GM10248 (cell line): ENCODE measurements around the gene KREMEN1.

Experiments used
- CTCF ChIA-PET: fragments of 300-600 bp; sonication (Branson Sonifier 250); formaldehyde crosslinking; extraction: SDS; loops from one replicate; lab custom pipeline; 2021; ENCODE audit warnings: antibody characterized with exemption; lab: Yijun Ruan, JAX
- POLR2A ChIA-PET: fragments of 350-650 bp; sonication (Branson Sonifier 250); formaldehyde crosslinking; extraction: SDS; loops from one replicate; lab custom pipeline; 2020; ENCODE audit warnings: antibody characterized with exemption; lab: Yijun Ruan, JAX
- DNase-seq: peaks from one replicate; pipeline ENCODE4 v3.0.0; 2012; ENCODE audit errors: extremely low spot score
- TF ChIP-seq, protein P1 (sequence below): IDR thresholded peaks from 2 replicates; pipeline ENCODE4 v1.5.1; 2012; ENCODE audit warnings: mild to moderate bottlenecking, low read depth; ENCODE audit errors: extremely low read depth, missing control alignments, control extremely low read depth

The KREMEN1 gene, protein sequence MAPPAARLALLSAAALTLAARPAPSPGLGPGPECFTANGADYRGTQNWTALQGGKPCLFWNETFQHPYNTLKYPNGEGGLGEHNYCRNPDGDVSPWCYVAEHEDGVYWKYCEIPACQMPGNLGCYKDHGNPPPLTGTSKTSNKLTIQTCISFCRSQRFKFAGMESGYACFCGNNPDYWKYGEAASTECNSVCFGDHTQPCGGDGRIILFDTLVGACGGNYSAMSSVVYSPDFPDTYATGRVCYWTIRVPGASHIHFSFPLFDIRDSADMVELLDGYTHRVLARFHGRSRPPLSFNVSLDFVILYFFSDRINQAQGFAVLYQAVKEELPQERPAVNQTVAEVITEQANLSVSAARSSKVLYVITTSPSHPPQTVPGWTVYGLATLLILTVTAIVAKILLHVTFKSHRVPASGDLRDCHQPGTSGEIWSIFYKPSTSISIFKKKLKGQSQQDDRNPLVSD

DNA sequence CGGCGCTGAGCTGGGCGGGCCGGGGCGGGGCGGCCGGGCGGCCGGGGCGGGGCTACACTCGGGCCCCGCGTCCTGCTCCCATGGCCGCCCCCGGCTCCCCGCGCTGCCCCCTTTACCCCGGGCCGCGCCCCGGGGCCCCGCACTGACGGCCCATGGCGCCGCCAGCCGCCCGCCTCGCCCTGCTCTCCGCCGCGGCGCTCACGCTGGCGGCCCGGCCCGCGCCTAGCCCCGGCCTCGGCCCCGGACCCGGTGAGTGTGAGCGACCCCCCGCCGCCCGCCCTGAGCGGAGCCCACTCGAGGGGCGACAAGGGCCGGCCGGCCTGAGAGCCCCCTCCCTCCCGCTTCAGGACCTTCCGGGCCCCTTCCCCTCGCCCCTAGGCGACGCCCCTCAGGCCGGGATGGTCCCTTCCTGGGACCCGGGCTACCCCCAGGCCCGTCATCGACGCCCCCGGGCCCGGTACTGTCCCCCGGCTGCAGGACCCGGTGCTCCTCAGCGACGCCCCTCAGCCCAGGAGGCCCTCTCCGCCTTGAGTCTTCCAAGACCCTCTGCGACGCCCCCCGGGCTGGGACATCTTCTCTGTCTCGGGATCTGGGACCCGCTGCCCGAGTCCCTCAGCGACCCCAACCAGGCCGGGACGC lies at the start of gene KREMEN1:
Gene KREMEN1 (plus strand): TSS at position 57 of the 639 bp plus-strand sequence. CDS start 96 bp downstream, at position 153.
- ChIA-PET POLR2A (no interaction called here), CTCF (interaction anchor here (1.0 to 1.2 kb wide), 2 partner anchors 33 to 173 kb away, joined by 3 read pairs; no protein-coding TSS in a partner anchor)
- TF ChIP-seq, protein P1, sequence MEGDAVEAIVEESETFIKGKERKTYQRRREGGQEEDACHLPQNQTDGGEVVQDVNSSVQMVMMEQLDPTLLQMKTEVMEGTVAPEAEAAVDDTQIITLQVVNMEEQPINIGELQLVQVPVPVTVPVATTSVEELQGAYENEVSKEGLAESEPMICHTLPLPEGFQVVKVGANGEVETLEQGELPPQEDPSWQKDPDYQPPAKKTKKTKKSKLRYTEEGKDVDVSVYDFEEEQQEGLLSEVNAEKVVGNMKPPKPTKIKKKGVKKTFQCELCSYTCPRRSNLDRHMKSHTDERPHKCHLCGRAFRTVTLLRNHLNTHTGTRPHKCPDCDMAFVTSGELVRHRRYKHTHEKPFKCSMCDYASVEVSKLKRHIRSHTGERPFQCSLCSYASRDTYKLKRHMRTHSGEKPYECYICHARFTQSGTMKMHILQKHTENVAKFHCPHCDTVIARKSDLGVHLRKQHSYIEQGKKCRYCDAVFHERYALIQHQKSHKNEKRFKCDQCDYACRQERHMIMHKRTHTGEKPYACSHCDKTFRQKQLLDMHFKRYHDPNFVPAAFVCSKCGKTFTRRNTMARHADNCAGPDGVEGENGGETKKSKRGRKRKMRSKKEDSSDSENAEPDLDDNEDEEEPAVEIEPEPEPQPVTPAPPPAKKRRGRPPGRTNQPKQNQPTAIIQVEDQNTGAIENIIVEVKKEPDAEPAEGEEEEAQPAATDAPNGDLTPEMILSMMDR, result no peak
- no peak for DNase-seq

DNA sequence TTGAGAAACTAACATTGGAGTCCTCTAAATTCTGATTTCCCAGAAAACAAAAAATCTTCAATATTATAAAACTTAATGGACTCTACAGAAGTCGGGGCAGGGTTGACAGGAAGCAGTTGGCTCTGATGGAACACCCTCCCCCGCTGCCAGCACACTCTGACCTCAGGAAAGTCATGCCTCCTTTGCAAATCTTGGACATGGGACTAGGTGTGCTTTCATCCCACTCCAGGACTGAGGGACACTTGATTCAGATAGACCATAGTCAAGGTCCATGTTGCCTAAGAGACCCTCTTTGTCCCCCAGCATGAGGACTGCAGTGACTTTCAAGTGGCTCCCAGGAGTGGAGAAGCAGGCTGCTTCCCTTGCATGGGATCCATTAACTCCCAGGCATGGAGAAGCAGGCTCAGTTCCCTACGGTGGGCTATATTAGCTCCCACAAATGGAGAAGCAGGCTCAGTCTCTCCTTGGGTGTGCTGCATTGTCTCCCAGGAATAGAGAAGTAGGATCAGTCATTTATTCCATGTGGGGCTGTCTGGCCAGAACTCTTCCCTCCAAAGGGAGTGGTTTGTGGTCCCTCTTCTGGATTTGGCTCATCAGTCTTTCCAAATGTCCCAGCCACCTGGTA lies 49.6 kb upstream of the KREMEN1 start:
- TF ChIP-seq, protein P1, result no peak
- ChIA-PET POLR2A (no interaction called here), CTCF (no interaction called here)
- DNase-seq, result no peak

DNA sequence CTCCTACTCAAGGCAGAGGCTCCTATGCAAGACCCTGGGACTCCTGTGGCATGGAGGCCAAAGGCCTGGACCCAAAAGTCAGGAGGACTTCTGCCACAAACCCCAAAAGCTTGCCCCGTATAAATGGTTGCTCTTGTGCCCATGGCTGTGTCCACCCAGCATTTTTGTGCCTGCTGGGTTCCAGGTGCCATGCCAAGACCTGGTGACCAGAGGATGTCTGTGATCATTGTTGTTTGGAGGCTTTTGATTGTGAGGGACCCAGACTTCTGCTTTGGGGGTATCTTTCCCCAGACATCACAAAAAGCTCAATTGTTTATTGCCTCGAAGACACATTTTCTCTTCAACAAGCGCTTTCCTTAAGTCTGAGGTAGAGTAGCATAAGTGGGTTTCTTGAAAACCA lies 46.3 kb upstream of the KREMEN1 start:
- ChIA-PET CTCF (interaction anchor here (1.2 to 4.2 kb wide), 3 partner anchors 9 to 14 kb away, joined by 3 to 23 read pairs (median 6); no protein-coding TSS in a partner anchor), POLR2A (no interaction called here)
- no peak for DNase-seq
- TF ChIP-seq, protein P1, result no peak

DNA sequence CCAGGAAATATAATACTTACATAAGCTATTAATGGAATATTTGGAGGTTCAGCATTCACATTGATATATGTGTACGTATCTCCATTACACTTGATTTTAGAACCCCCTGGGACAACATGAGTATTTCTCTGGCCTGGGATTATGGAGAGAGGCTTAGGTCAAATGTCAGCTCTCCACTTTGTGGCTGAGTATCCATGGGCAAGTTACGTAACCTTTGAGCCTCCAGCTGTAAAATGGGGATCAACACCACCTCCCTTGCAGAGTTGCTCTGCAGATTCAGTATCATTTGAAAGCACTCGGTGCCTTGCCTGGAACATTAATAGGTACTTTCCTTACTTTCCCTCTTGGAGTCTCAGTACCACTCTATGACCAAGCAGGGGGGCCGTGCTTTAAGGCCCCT lies 44.4 kb upstream of the KREMEN1 start:
- TF ChIP-seq, protein P1, result no peak
- ChIA-PET CTCF (interaction anchor here (1.0 to 4.2 kb wide), 3 partner anchors 12 to 1008 kb away, joined by 3 to 23 read pairs (median 3); no protein-coding TSS in a partner anchor), POLR2A (no interaction called here)
- DNase-seq, result no peak

DNA sequence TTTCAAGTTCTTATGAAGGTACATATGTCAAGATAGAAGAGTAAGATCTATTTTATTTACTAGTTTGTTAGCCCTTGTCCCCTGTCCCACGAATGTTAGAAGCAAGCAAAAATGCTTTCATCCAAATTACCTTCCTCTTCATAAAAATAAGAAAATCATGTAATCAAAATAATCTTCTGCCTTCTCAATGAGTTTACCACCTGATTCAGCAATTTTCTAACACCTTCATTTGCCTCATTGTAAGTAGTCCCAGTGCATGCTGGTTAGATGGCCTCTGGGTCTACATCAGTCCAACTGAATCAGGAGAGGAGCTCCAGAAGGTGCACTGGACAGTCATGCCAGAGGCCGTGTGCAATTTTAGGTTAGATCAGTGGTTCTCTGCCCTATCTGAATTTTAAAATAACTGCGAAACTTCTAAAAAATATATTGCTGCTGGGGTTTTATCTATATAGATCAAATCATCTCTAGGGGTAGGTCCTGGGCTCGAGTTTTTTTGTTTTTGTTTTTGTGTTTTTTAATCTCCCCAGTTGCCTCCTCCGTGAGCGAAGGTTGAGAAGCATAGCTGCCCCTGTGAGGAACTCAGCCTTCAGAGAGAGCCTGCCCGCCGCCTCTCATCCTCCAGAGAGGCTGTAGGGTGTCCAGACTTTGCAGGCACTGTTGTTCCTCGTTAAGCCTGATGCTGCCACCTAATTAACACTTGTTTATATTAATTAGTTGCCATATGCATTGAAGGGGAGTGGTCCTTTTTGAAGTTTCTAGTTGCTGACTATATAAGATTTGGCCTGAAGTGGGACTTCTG lies 43.4 kb upstream of the KREMEN1 start:
- ChIA-PET POLR2A (no interaction called here), CTCF (interaction anchor here (1.2 to 4.2 kb wide), 2 partner anchors 11 to 176 kb away, joined by 4 to 23 read pairs; no protein-coding TSS in a partner anchor)
- TF ChIP-seq, protein P1, result no peak
- DNase-seq, result no peak
